GM12878 (cell line): Measurements from ENCODE around the gene OPRL1. TPM values are rescaled to one million over a fixed set of nuclear protein-coding genes. Genes with fewer than 3 reads are reported as not detected.

Source experiments
- ATAC-seq: fragments of 200-7000 bp; cut with Tn5 transposase; 3 replicates; pipeline ENCODE4 v1.9.1; 2020; ENCODE audit warnings: mild to moderate bottlenecking, moderate library complexity
- BruUV-seq: library from RNA; stranded (reverse); fragments of 400-500 nt; replicated peaks from 2 replicates; lab custom pipeline; 2021; lab: Mats Ljungman, UMichigan
- CTCF ChIA-PET: fragments of 300-600 bp; sonication (Branson Sonifier 250); formaldehyde crosslinking; extraction: SDS; loops from one replicate; lab custom pipeline; 2021; ENCODE audit warnings: inconsistent platforms; lab: Yijun Ruan, JAX
- POLR2A ChIA-PET: fragments of 350-600 bp; formaldehyde crosslinking; extraction: SDS; loops from one replicate; lab custom pipeline; 2021; ENCODE audit warnings: inconsistent platforms; lab: Charles Lee
- RAD21 ChIA-PET: fragments of 300-600 bp; sonication (Branson Sonifier 250); formaldehyde crosslinking; loops from one replicate; lab custom pipeline; 2023; ENCODE audit warnings: antibody characterized with exemption; ENCODE audit not compliant: unreplicated experiment; lab: Charles Lee
- SMC1A ChIA-PET: fragments of 300-600 bp; sonication (Branson Sonifier 250); formaldehyde crosslinking; loops from one replicate; lab custom pipeline; 2023; ENCODE audit not compliant: unreplicated experiment, uncharacterized antibody; lab: Charles Lee
- DNase-seq: peaks from one replicate; pipeline ENCODE4 v3.0.0-alpha.2; 2011; ENCODE audit warnings: low read depth, low spot score
- FAIRE-seq: peaks from 3 replicates; lab custom pipeline; 2011; peaks lifted over from hg19 to GRCh38; lab: Jason Lieb, UNC
- H2AFZ ChIP-seq: 2 replicates; pipeline ENCODE4 v1.6.0; 2011; ENCODE audit warnings: low read depth, low read length, control low read depth; ENCODE audit not compliant: control insufficient read depth
- H3K27ac ChIP-seq: 2 replicates; pipeline ENCODE4 v1.5.1; 2011; ENCODE audit warnings: control low read depth; ENCODE audit not compliant: control insufficient read depth, insufficient read depth
- H3K27me3 ChIP-seq, 2 experiments: replicated peaks in 1 of 2; 2 replicates each; pipeline versions ENCODE4 v1.6.0 to v1.6.1; 2011; ENCODE audit warnings: low read length in 1 of 2; ENCODE audit not compliant: control insufficient read depth in 2 of 2, insufficient read depth in 2 of 2
- H3K36me3 ChIP-seq, 2 experiments: 2 replicates each; pipeline ENCODE4 v1.5.1; 2011; ENCODE audit warnings: low read length in 1 of 2; ENCODE audit not compliant: control insufficient read depth in 2 of 2, insufficient read depth in 2 of 2
- H3K4me1 ChIP-seq: 2 replicates; pipeline ENCODE4 v1.6.1; 2011; ENCODE audit warnings: mild to moderate bottlenecking, low read length, moderate library complexity, mixed read lengths; ENCODE audit not compliant: control insufficient read depth, insufficient read depth
- H3K4me2 ChIP-seq: 2 replicates; pipeline ENCODE4 v1.6.0; 2011; ENCODE audit warnings: control low read depth; ENCODE audit not compliant: control insufficient read depth, insufficient read depth
- H3K4me3 ChIP-seq: fragments of 200-600 bp; sonication (generic); 2 replicates; pipeline ENCODE4 v1.5.1; 2016
- H3K79me2 ChIP-seq: 2 replicates; pipeline ENCODE4 v1.6.0; 2011; ENCODE audit warnings: low read length; ENCODE audit not compliant: control insufficient read depth, insufficient read depth
- H3K9ac ChIP-seq: 2 replicates; pipeline ENCODE4 v1.8.0; 2011; ENCODE audit warnings: low read length, control low read depth, mixed read lengths; ENCODE audit not compliant: control insufficient read depth, insufficient read depth
- H3K9me3 ChIP-seq: replicated peaks from 3 replicates; pipeline ENCODE4 v1.5.1; 2011; ENCODE audit warnings: mild to moderate bottlenecking, low read length; ENCODE audit not compliant: control insufficient read depth, insufficient read depth
- H4K20me1 ChIP-seq: 2 replicates; pipeline ENCODE4 v1.6.0; 2011; ENCODE audit not compliant: control insufficient read depth, insufficient read depth
- CEBPB ChIP-seq, 2 experiments: fragments of 150-350 bp in 1 of 2; IDR thresholded peaks; 2 replicates each; pipeline ENCODE4 v1.6.1; 2012 to 2014; ENCODE audit warnings: low read depth in 2 of 2, low read length in 2 of 2, borderline replicate concordance in 1 of 2, inconsistent platforms in 1 of 2
- CHD4 ChIP-seq: fragments of 200-600 bp; sonication (generic); IDR thresholded peaks from 2 replicates; pipeline ENCODE4 v1.6.1; 2016; ENCODE audit warnings: mild to moderate bottlenecking
- DPF2 ChIP-seq: fragments of 450-650 bp; IDR thresholded peaks from 2 replicates; pipeline ENCODE4 v1.6.1; 2017; ENCODE audit warnings: mild to moderate bottlenecking
- MYC ChIP-seq: IDR thresholded peaks from 2 replicates; pipeline ENCODE4 v1.6.1; 2011; ENCODE audit warnings: mild to moderate bottlenecking, low read length, moderate library complexity, inconsistent platforms; ENCODE audit not compliant: insufficient read depth, insufficient replicate concordance, insufficient read length, severe bottlenecking
- NFYB ChIP-seq: IDR thresholded peaks from 2 replicates; pipeline ENCODE4 v1.6.1; 2011; ENCODE audit warnings: low read depth, mild to moderate bottlenecking, low read length, improper control_type of control experiment, moderate library complexity; ENCODE audit not compliant: insufficient read depth
- POLR2A ChIP-seq: IDR thresholded peaks from 2 replicates; pipeline ENCODE4 v1.6.1; 2011; ENCODE audit warnings: low read depth, mild to moderate bottlenecking, low read length
- POU2F2 ChIP-seq: IDR thresholded peaks from 3 replicates; pipeline ENCODE4 v1.6.1; 2011; ENCODE audit warnings: low read depth, mild to moderate bottlenecking, low read length, borderline replicate concordance
- RAD51 ChIP-seq: fragments of 450-650 bp; IDR thresholded peaks from 2 replicates; pipeline ENCODE4 v1.6.1; 2016; ENCODE audit warnings: moderate library complexity, mild to moderate bottlenecking, inconsistent platforms
- RBBP5 ChIP-seq: fragments of 200-600 bp; sonication (generic); conservative IDR thresholded peaks from 2 replicates; pipeline ENCODE4 v1.6.1; 2016
- RELA ChIP-seq: fragments of 450-650 bp; IDR thresholded peaks from 2 replicates; pipeline ENCODE4 v1.8.0; 2014; ENCODE audit warnings: borderline replicate concordance; ENCODE audit not compliant: partially characterized antibody
- SPI1 ChIP-seq: IDR thresholded peaks from 2 replicates; pipeline ENCODE4 v1.6.1; 2011; ENCODE audit warnings: low read depth, mild to moderate bottlenecking, low read length, moderate library complexity, borderline replicate concordance; ENCODE audit not compliant: insufficient read depth
- SREBF1 ChIP-seq: IDR thresholded peaks from 2 replicates; pipeline ENCODE4 v1.6.1; 2012; ENCODE audit warnings: mild to moderate bottlenecking, low read length
- TBL1XR1 ChIP-seq: IDR thresholded peaks from 2 replicates; pipeline ENCODE4 v1.6.1; 2012; ENCODE audit warnings: low read depth, low read length, improper control_type of control experiment
- WGBS: methylation state at CpG from one replicate; pipeline ENCODE4 v1.1.6; 2016; ENCODE audit warnings: low lambda C conversion rate; ENCODE audit not compliant: insufficient replicate concordance, insufficient coverage; ENCODE audit errors: missing lambda C conversion rate; 5-methylcytosine and 5-hydroxymethylcytosine counted together
- in situ Hi-C: fragments of 300-500 bp; cut with MboI; formaldehyde crosslinking; loops from 9 replicates; pipeline ENCODE4 v1.14.3; 2018; ENCODE audit warnings: mixed read lengths
- intact Hi-C: fragments of 100-400 bp; cut with micrococcal nuclease; formaldehyde crosslinking; loops from one replicate; pipeline ENCODE4 v1.14.2; 2022; ENCODE audit not compliant: unreplicated experiment
- polyA plus RNA-seq, 11 experiments: library from polyadenylated mRNA; depleted of rRNA in 4 of 11; unstranded in 6 of 11; stranded (reverse) in 5 of 11; fragments of >200 nt; fragmentation: Nextera tagmentation in 4 of 11; fragmentation: Illumina TruSeq in 1 of 11; extraction: Ambion mirVana in 4 of 11; extraction: Trizol in 1 of 11; gene quantifications; 1 replicate in 1 of 11; 2 replicates in 10 of 11; pipeline versions ENCODE4 v1.2.1 to v1.2.3, GENCODE V29; 2011 to 2016; ENCODE audit warnings: inconsistent platforms in 2 of 11, missing spikeins in 2 of 11, low read depth in 1 of 11
- total RNA-seq, 4 experiments: library from RNA; depleted of rRNA in 3 of 4; stranded (reverse); fragments of >200 nt in 3 of 4; fragmentation: Illumina TruSeq in 1 of 4; extraction: Trizol in 1 of 4; gene quantifications; 2 replicates each; pipeline versions ENCODE4 v1.2.1 to v1.2.3, GENCODE V29; 2013 to 2021
- TF ChIP-seq, protein P1 (sequence below): fragments of 450-650 bp; IDR thresholded peaks from 2 replicates; pipeline ENCODE4 v1.6.1; 2016; ENCODE audit warnings: mild to moderate bottlenecking
- TF ChIP-seq, protein P2 (sequence below): fragments of 450-650 bp; formaldehyde crosslinking; IDR thresholded peaks from 2 replicates; pipeline ENCODE4 v1.4.0; 2020; ENCODE audit warnings: mild to moderate bottlenecking, moderate library complexity
- TF ChIP-seq, protein P3 (sequence below): IDR thresholded peaks from 2 replicates; pipeline ENCODE4 v1.6.1; 2012; ENCODE audit warnings: low read depth, low read length, improper control_type of control experiment

OPRL1 gene
- total and polyA plus RNA-seq, 10 of the 15 experiments (the other 5 are each of a cell fraction or from before 2014, with no cell fraction given) = 0.04 to 0.41 (median 0.24) TPM; not detected in 1

DNA sequence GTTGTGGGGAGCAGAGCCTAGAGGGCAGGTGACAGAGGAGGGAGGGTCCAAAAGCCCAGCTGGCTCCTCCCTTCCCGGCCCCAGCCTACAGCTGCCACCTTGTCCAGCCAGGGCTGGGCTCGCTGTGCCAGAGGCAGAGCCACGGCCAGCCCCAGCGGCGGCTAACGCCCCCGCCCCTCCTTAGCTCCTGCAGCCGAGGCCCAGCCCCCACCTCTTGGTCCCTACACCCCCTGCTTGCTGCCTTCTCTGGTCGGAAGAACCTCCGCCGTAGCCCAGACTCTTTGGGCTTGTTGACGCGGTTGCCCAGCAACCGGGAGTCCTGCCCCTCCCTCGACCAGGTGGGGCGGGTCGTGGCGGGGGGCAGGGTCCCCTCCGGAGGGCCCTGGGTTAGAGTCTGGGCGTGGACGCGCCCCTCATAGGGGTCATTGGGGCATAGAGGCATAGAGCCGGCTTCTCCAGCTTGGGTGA, 4.8 kb downstream of the OPRL1 start:
- 25% methylated on average over 22 of the region's 23 CpGs for WGBS
- Histone ChIP-seq H3K4me1 (peaks cover 10% of the 10 kb centered on the region), H3K27me3 (peaks cover 2 to 7% of the 10 kb centered on the region in 2 experiments; a peak in 2 of 4 replicates), H3K4me3 (no peak overlapping the region), H2AFZ (no peak overlapping the region), H3K79me2 (no peaks in the 10 kb centered on the region), H3K9ac (no peak overlapping the region), H4K20me1 (no peaks in the 10 kb centered on the region), H3K4me2 (no peak overlapping the region), H3K36me3 (no peaks in the 10 kb centered on the region), H3K27ac (no peak overlapping the region), H3K9me3 (peaks cover 7% of the 10 kb centered on the region; the same call in 1 of the 3 replicates)
- in situ Hi-C loops = no loop called here
- DNase-seq (no peak), ATAC-seq (no peak), FAIRE-seq (no peak)
- BruUV-seq = no TSS peak
- ChIA-PET RAD21 (interaction anchor here (1.9 to 6.7 kb wide), 3 partner anchors 15 to 35 kb away, joined by 7 to 67 read pairs (median 16); no protein-coding TSS in a partner anchor), POLR2A (interaction anchor here (2.4 kb wide), 1 partner anchor 36 kb away, joined by 12 read pairs; no protein-coding TSS in a partner anchor), SMC1A (interaction anchor here (1.9 kb wide), 1 partner anchor 29 kb away, joined by 7 read pairs; no protein-coding TSS in a partner anchor), CTCF (interaction anchor here (2.1 to 3.5 kb wide), 2 partner anchors 30 to 36 kb away, joined by 12 to 65 read pairs; no protein-coding TSS in a partner anchor)
- TF ChIP-seq POLR2A = no peak
- TF ChIP-seq, protein P1, sequence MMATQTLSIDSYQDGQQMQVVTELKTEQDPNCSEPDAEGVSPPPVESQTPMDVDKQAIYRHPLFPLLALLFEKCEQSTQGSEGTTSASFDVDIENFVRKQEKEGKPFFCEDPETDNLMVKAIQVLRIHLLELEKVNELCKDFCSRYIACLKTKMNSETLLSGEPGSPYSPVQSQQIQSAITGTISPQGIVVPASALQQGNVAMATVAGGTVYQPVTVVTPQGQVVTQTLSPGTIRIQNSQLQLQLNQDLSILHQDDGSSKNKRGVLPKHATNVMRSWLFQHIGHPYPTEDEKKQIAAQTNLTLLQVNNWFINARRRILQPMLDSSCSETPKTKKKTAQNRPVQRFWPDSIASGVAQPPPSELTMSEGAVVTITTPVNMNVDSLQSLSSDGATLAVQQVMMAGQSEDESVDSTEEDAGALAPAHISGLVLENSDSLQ = no peak
- TF ChIP-seq SREBF1 = no peak
- TF ChIP-seq, protein P2, sequence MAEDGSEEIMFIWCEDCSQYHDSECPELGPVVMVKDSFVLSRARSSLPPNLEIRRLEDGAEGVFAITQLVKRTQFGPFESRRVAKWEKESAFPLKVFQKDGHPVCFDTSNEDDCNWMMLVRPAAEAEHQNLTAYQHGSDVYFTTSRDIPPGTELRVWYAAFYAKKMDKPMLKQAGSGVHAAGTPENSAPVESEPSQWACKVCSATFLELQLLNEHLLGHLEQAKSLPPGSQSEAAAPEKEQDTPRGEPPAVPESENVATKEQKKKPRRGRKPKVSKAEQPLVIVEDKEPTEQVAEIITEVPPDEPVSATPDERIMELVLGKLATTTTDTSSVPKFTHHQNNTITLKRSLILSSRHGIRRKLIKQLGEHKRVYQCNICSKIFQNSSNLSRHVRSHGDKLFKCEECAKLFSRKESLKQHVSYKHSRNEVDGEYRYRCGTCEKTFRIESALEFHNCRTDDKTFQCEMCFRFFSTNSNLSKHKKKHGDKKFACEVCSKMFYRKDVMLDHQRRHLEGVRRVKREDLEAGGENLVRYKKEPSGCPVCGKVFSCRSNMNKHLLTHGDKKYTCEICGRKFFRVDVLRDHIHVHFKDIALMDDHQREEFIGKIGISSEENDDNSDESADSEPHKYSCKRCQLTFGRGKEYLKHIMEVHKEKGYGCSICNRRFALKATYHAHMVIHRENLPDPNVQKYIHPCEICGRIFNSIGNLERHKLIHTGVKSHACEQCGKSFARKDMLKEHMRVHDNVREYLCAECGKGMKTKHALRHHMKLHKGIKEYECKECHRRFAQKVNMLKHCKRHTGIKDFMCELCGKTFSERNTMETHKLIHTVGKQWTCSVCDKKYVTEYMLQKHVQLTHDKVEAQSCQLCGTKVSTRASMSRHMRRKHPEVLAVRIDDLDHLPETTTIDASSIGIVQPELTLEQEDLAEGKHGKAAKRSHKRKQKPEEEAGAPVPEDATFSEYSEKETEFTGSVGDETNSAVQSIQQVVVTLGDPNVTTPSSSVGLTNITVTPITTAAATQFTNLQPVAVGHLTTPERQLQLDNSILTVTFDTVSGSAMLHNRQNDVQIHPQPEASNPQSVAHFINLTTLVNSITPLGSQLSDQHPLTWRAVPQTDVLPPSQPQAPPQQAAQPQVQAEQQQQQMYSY = no peak
- TF ChIP-seq POU2F2 = no peak
- no peak for TF ChIP-seq NFYB
- no peak for TF ChIP-seq DPF2
- TF ChIP-seq SPI1 = no peak
- no peak for TF ChIP-seq CHD4
- no peak for TF ChIP-seq MYC
- no peak for TF ChIP-seq RAD51
- TF ChIP-seq CEBPB (IDR thresholded peaks at IDR 0.05; ENCODE audit: borderline replicate concordance in 1 of 2, low read depth in 2 of 2, low read length in 2 of 2) = no peak
- no peak for TF ChIP-seq RELA
- no peak for TF ChIP-seq TBL1XR1
- no peak for TF ChIP-seq RBBP5
- TF ChIP-seq, protein P3, sequence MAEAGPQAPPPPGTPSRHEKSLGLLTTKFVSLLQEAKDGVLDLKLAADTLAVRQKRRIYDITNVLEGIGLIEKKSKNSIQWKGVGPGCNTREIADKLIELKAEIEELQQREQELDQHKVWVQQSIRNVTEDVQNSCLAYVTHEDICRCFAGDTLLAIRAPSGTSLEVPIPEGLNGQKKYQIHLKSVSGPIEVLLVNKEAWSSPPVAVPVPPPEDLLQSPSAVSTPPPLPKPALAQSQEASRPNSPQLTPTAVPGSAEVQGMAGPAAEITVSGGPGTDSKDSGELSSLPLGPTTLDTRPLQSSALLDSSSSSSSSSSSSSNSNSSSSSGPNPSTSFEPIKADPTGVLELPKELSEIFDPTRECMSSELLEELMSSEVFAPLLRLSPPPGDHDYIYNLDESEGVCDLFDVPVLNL = no peak
- intact Hi-C loops = no loop called here
